Measurements from ENCODE around the gene NDUFB11.

Gene NDUFB11

GRCh38 chrX:47164420-47164819 lies 19.9 kb upstream of the NDUFB11 start:
- TF ChIP-seq CTCF (conservative IDR thresholded peaks at IDR 0.05; ENCODE audit: low read depth): no peak

GRCh38 chrX:47162927-47163583 lies 18.6 kb upstream of the NDUFB11 start:
- H3K27ac ChIP-seq: no peak overlapping the region
- POLR2A ChIA-PET (ENCODE audit: low non-redundant PET): no interaction called here
- CTCF ChIA-PET: no interaction called here
- TF ChIP-seq CTCF (conservative IDR thresholded peaks at IDR 0.05; ENCODE audit: low read depth): no peak
- no peak for DNase-seq (ENCODE audit: low spot score)

More at GRCh38 chrX:47164420-47164819, 19.9 kb upstream of the NDUFB11 start:
- ChIA-PET CTCF (no interaction called here), POLR2A (ENCODE audit: low non-redundant PET) (no interaction called here)
- H3K27ac ChIP-seq: no peak overlapping the region
- DNase-seq (ENCODE audit: low spot score): no peak

GRCh38 chrX:47160781-47161180 lies 16.3 kb upstream of the NDUFB11 start:
- no peak overlapping the region for H3K27ac ChIP-seq
- ChIA-PET CTCF (no interaction called here), POLR2A (ENCODE audit: low non-redundant PET) (no interaction called here)
- no peak for TF ChIP-seq CTCF (conservative IDR thresholded peaks at IDR 0.05; ENCODE audit: low read depth)
- DNase-seq (ENCODE audit: low spot score): no peak

GRCh38 chrX:47158781-47159180 lies 14.3 kb upstream of the NDUFB11 start:
- CTCF ChIA-PET: no interaction called here
- TF ChIP-seq CTCF (conservative IDR thresholded peaks at IDR 0.05; ENCODE audit: low read depth): no peak
- DNase-seq (ENCODE audit: low spot score): no peak
- no peak overlapping the region for H3K27ac ChIP-seq
- POLR2A ChIA-PET (ENCODE audit: low non-redundant PET): no interaction called here

- no peak overlapping the region for H3K27ac ChIP-seq
- POLR2A ChIA-PET (ENCODE audit: low non-redundant PET): no interaction called here
Observed at GRCh38 chrX:47158131-47158530, 13.6 kb upstream of the NDUFB11 start.

GRCh38 chrX:47156611-47157520 lies 12.4 kb upstream of the NDUFB11 start:
- no peak for TF ChIP-seq CTCF (conservative IDR thresholded peaks at IDR 0.05; ENCODE audit: low read depth)
- CTCF ChIA-PET: no interaction called here
- H3K27ac ChIP-seq: no peak overlapping the region
- POLR2A ChIA-PET (ENCODE audit: low non-redundant PET): no interaction called here
- no peak for DNase-seq (ENCODE audit: low spot score)

More at GRCh38 chrX:47158131-47158530, 13.6 kb upstream of the NDUFB11 start:
- DNase-seq (ENCODE audit: low spot score): no peak
- no peak for TF ChIP-seq CTCF (conservative IDR thresholded peaks at IDR 0.05; ENCODE audit: low read depth)
- CTCF ChIA-PET: no interaction called here
